Keratinocyte (primary cell): ENCODE results near the gene TTC28.

ENCODE experiments used
- CTCF ChIP-seq, 3 experiments: IDR thresholded peaks in 1 of 3; conservative IDR thresholded peaks in 1 of 3; optimal IDR thresholded peaks in 1 of 3; 2 replicates in 2 of 3; 3 replicates in 1 of 3; pipeline versions ENCODE3 to v1.5.1; 2011; ENCODE audit warnings: low read length in 3 of 3, mild to moderate bottlenecking in 3 of 3, moderate library complexity in 2 of 3, control low read depth in 1 of 3, inconsistent platforms in 1 of 3; ENCODE audit not compliant: insufficient read depth in 2 of 3; ENCODE audit errors: extremely low read depth in 1 of 3
- EZH2 ChIP-seq: IDR thresholded peaks from one replicate; pipeline ENCODE4 v1.6.1; 2012; ENCODE audit warnings: inconsistent platforms, mild to moderate bottlenecking, low read length, moderate library complexity

GRCh38 chr22:28120691-28121592 lies 558.7 kb downstream of the TTC28 start:
- TF ChIP-seq CTCF (optimal IDR thresholded peaks at IDR 0.05 in 1 of 3, IDR thresholded peaks at IDR 0.05 in 1 of 3, conservative IDR thresholded peaks at IDR 0.05 in 1 of 3; ENCODE audit: extremely low read depth in 1 of 3, insufficient read depth in 2 of 3, low read length in 3 of 3) (no peak), EZH2 (no peak)
